SU-DHL-6 (cell line): Measurements from ENCODE around the gene PLEKHM1.
"Not testable (repeated sequence)": the region's sequence is repeated elsewhere in the genome, so short reads cannot be mapped to it uniquely, and the experiment has no call there.

Experiments
- CTCF ChIP-seq: fragments of 200-600 bp; sonication (generic); IDR thresholded peaks from one replicate; pipeline ENCODE4 v1.5.1; 2017; ENCODE audit warnings: antibody characterized with exemption, mild to moderate bottlenecking, low read length, moderate library complexity; ENCODE audit not compliant: insufficient read depth, poor library complexity, severe bottlenecking
- EZH2phosphoT487 ChIP-seq: fragments of 200-600 bp; sonication (generic), shearing (Covaris generic); conservative IDR thresholded peaks from 2 replicates; pipeline ENCODE4 v1.6.1; 2018; ENCODE audit warnings: mild to moderate bottlenecking, antibody characterized with exemption, low read length, moderate library complexity, mixed read lengths

- not testable (repeated sequence) for TF ChIP-seq CTCF, EZH2phosphoT487
These were observed 30.1 kb downstream of the PLEKHM1 start for GRCh38 chr17:45460422-45460821.
